ENCODE measurements around the gene PRDM5. TPM values are rescaled to one million over a fixed set of nuclear protein-coding genes. Genes with fewer than 3 reads are reported as not detected.

The PRDM5 gene
- total and polyA plus RNA-seq, 2 donors (not counting 3 experiments of a cell fraction or from before 2014, with no cell fraction given) = 2.2 to 8.1 TPM

DNA sequence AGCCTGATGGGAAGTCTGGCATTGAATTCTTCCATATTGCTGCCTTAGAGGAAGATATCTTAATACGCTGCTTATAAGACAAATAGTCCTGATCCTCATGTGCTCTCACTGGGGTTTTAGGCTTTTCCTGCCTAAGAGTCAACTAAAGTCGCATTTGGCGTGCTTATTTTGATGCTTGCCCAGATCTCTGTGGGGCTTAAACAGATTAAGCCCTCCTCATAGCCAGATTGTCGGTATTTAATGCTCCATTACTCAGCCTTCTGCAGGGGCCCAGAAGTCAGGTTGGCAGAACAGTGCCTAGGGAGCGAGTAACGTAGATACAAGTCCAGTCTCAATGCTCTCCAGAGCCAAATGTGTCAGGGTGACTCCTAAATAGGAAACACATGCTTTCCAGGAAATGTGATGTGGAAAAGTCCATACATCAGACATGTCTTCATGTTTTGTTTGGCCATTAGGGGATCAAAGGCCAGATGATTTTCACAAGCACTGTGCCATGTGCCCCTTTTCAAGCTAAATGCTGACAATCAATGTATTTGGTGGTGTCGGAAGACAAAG lies 262.8 kb downstream of the PRDM5 start:
- H3K27ac ChIP-seq (ENCODE audit: insufficient read depth, low read depth, low read length) = no peak overlapping the region
- H3K4me1 ChIP-seq (ENCODE audit: control insufficient read depth, extremely low read depth, insufficient read depth, low read length) = no peaks in the 10 kb centered on the region
- H4K20me1 ChIP-seq (replicated peaks; ENCODE audit: control insufficient read depth, extremely low read depth, insufficient read depth, low read length) = no peaks in the 10 kb centered on the region
- FAIRE-seq (no peak), DNase-seq (ENCODE audit: low read depth, low spot score) (no peak)
- BruUV-seq (replicated peaks) = no TSS peak
- CTCF ChIA-PET = no interaction called here
- dilution Hi-C loops (cut with MboI; ENCODE audit: extremely low pct_ligation_motif_present, low sequenced_read_pairs) (no loop called here), intact Hi-C loops (cut with micrococcal nuclease) (no loop called here)
- no peak overlapping the region for H3K4me3 ChIP-seq (replicated peaks in 1 of 3; ENCODE audit: insufficient read depth in 1 of 3, low read depth in 1 of 3, low read length in 3 of 3)
- TF ChIP-seq, protein P1, sequence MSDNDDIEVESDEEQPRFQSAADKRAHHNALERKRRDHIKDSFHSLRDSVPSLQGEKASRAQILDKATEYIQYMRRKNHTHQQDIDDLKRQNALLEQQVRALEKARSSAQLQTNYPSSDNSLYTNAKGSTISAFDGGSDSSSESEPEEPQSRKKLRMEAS (IDR thresholded peaks at IDR 0.05; ENCODE audit: insufficient read depth, insufficient read length) = peak; percentile 7
- no peak for TF ChIP-seq JUN (IDR thresholded peaks at IDR 0.05; ENCODE audit: borderline replicate concordance, insufficient read depth, insufficient read length, low read depth)
- H3K9me1 ChIP-seq (replicated peaks; ENCODE audit: control insufficient read depth, extremely low read depth, insufficient read depth, low read length) = no peaks in the 10 kb centered on the region
- no peaks in the 10 kb centered on the region for H3K9me3 ChIP-seq (replicated peaks; ENCODE audit: control insufficient read depth, insufficient read depth, low read length)
- H3K36me3 ChIP-seq (ENCODE audit: control insufficient read depth in 2 of 2, extremely low read depth in 1 of 2, insufficient read depth in 2 of 2, low read length in 2 of 2) = no peaks in the 10 kb centered on the region
- H3K27me3 ChIP-seq (ENCODE audit: control insufficient read depth in 2 of 2, insufficient read depth in 2 of 2, low read length in 2 of 2) = no peaks in the 10 kb centered on the region
- H3K9ac ChIP-seq (replicated peaks; ENCODE audit: extremely low read depth, insufficient read depth, low read length) = no peak overlapping the region
- no peaks in the 10 kb centered on the region for H3K79me2 ChIP-seq (ENCODE audit: control insufficient read depth, insufficient read depth, low read length)
- no peak overlapping the region for H3K4me2 ChIP-seq (ENCODE audit: insufficient read depth, low read length)
- no peak overlapping the region for H2AFZ ChIP-seq (ENCODE audit: low read depth, low read length)
- POLR2A ChIA-PET = no interaction called here

DNA sequence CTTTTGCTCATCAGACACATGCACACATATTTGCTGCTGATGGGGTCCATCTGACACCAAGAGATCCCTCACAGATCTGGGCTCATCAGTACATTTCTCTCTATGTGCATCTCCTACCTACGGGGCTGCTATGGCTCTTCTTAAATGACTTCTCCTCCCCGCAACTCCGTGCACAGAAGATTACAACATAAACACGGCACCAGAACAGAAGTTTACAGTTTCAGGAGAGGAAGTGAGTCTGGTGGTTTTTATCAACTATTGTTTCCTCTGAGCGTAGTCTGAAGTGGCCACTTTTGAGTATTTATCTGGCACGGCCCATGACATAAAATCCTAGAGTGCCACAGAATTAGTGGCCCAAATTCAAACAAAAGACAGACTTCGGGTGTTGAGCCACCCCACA lies 263.8 kb downstream of the PRDM5 start:
- H3K9ac ChIP-seq (replicated peaks; ENCODE audit: extremely low read depth, insufficient read depth, low read length) = no peak overlapping the region
- no peaks in the 10 kb centered on the region for H3K4me1 ChIP-seq (ENCODE audit: control insufficient read depth, extremely low read depth, insufficient read depth, low read length)
- no peak for FAIRE-seq
- H3K9me3 ChIP-seq (replicated peaks; ENCODE audit: control insufficient read depth, insufficient read depth, low read length) = no peaks in the 10 kb centered on the region
- no TSS peak for BruUV-seq (replicated peaks)
- H3K4me2 ChIP-seq (ENCODE audit: insufficient read depth, low read length) = no peak overlapping the region
- peak; percentile 18 for DNase-seq (ENCODE audit: low read depth, low spot score)
- dilution Hi-C loops (cut with MboI; ENCODE audit: extremely low pct_ligation_motif_present, low sequenced_read_pairs) = no loop called here
- H3K79me2 ChIP-seq (ENCODE audit: control insufficient read depth, insufficient read depth, low read length) = no peaks in the 10 kb centered on the region
- intact Hi-C loops (cut with micrococcal nuclease) = no loop called here
- no peak for TF ChIP-seq GATA2 (IDR thresholded peaks at IDR 0.05; ENCODE audit: insufficient read depth, insufficient read length, low read depth, low read length)
- no peak for TF ChIP-seq JUN (IDR thresholded peaks at IDR 0.05; ENCODE audit: borderline replicate concordance, insufficient read depth, insufficient read length, low read depth)
- TF ChIP-seq MYC (IDR thresholded peaks at IDR 0.05; ENCODE audit: low read depth, low read length) = no peak
- no peak for TF ChIP-seq EZH2 (IDR thresholded peaks at IDR 0.05; ENCODE audit: borderline replicate concordance, low read depth, low read length, severe bottlenecking)
- no peak for TF ChIP-seq POLR2AphosphoS5 (IDR thresholded peaks at IDR 0.05; ENCODE audit: insufficient read depth, low read depth, low read length)
- TF ChIP-seq, protein P1 (IDR thresholded peaks at IDR 0.05; ENCODE audit: insufficient read depth, insufficient read length) = no peak
- ChIA-PET POLR2A (no interaction called here), CTCF (no interaction called here)
- H3K36me3 ChIP-seq (ENCODE audit: control insufficient read depth in 2 of 2, extremely low read depth in 1 of 2, insufficient read depth in 2 of 2, low read length in 2 of 2) = no peaks in the 10 kb centered on the region
- no peak overlapping the region for H3K4me3 ChIP-seq (replicated peaks in 1 of 3; ENCODE audit: insufficient read depth in 1 of 3, low read depth in 1 of 3, low read length in 3 of 3)
- no peak overlapping the region for H2AFZ ChIP-seq (ENCODE audit: low read depth, low read length)
- H3K27me3 ChIP-seq (ENCODE audit: control insufficient read depth in 2 of 2, insufficient read depth in 2 of 2, low read length in 2 of 2) = no peaks in the 10 kb centered on the region
- H3K9me1 ChIP-seq (replicated peaks; ENCODE audit: control insufficient read depth, extremely low read depth, insufficient read depth, low read length) = no peaks in the 10 kb centered on the region
- H4K20me1 ChIP-seq (replicated peaks; ENCODE audit: control insufficient read depth, extremely low read depth, insufficient read depth, low read length) = no peaks in the 10 kb centered on the region
- H3K27ac ChIP-seq (ENCODE audit: insufficient read depth, low read depth, low read length) = no peak overlapping the region

All from endothelial cell of umbilical vein (primary cell).